HL-60/S4 (cell line): ENCODE data around the gene MTA1.

Experiments
- in situ Hi-C: fragments of 300-500 bp; cut with MboI; formaldehyde crosslinking; loops from 2 replicates; pipeline ENCODE4 v1.14.3; 2022; ENCODE audit warnings: low sequenced_read_pairs

MTA1 gene

DNA sequence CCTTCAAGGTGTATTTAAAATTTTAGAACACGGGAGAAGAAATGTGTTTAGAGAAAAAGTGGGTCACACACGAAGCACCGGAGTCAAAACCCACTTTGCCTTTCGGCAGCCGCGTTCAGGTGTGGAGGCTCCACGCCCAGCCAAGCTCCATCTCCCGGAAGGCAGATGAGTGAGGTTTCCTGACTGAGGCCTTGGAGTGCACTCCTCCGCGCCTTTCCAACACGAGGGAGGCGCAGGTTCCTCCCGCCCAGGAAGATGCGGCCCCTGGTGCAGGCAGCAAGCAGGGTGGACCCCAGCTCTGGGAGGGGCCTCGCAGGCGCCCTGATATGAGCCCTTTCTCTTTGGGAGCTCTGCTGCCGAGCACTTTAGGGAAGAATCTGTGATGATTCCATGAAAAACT lies 22.5 kb downstream of the MTA1 start:
- in situ Hi-C loops, result loop anchor here (10.0 kb wide), 1 partner anchor 67 kb away; no protein-coding TSS in a partner anchor

DNA sequence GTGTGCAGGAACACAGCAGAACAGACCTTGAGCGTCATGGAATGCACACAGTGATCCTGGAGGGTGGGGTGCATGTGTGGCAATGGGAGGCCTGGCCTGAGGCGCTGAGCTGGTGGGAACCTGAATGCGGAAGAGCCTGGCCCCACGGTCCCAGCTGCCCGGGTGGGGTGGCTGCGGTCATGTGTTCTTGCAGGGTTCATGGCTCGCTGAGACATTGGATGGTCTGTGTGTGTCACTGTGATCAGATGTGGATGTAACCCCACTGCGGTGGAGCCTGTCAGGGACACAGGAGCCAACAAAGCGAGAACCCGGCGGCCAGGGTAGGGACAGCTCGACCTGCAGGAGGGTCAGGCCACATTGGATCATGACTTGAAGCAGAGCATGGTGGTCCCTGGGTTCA lies 23.2 kb downstream of the MTA1 start:
- in situ Hi-C loops, result loop anchor here (10.0 kb wide), 1 partner anchor 68 kb away; no protein-coding TSS in a partner anchor

DNA sequence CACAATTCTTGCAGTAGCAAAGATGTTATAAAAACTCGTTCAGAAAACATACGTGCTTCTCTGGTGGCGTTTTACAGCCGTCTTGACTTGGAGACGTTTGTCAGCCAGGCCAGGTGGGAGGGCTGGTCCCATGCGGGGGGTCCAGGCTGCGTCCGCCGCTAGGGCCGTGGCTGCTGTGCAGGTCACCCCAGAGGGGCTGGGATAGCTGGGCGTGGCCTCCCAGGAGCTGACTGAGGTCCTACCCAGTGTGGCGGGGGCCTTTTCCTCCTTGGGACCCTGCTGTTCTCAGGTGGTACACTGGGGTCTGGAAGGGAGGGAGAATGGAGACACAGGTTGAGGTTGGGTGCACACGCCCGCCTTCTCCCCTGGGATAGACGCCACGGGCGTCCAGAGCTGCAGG lies 25.2 kb downstream of the MTA1 start:
- in situ Hi-C loops, result loop anchor here (10.0 kb wide), 1 partner anchor 70 kb away; no protein-coding TSS in a partner anchor

DNA sequence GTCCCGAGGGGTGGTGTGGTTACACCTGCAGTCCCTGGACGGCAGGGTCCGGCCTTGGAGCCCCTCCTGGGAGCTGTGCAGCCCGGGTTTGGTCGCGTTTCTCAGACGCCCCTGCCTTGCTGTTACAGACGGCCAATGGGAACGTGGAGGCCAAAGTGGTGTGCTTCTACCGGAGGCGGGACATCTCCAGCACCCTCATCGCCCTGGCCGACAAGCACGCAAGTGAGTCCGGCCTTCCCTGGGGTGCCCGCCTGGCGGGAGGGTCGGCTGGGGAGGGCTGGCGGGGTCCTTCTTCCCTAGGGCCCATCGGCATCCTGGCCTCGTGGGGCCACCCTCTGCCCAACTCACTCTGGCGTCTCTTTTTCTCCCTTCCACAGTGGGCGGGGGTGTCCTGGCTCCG lies 25.7 kb downstream of the MTA1 start:
- in situ Hi-C loops, result loop anchor here (10.0 kb wide), 1 partner anchor 70 kb away; no protein-coding TSS in a partner anchor

DNA sequence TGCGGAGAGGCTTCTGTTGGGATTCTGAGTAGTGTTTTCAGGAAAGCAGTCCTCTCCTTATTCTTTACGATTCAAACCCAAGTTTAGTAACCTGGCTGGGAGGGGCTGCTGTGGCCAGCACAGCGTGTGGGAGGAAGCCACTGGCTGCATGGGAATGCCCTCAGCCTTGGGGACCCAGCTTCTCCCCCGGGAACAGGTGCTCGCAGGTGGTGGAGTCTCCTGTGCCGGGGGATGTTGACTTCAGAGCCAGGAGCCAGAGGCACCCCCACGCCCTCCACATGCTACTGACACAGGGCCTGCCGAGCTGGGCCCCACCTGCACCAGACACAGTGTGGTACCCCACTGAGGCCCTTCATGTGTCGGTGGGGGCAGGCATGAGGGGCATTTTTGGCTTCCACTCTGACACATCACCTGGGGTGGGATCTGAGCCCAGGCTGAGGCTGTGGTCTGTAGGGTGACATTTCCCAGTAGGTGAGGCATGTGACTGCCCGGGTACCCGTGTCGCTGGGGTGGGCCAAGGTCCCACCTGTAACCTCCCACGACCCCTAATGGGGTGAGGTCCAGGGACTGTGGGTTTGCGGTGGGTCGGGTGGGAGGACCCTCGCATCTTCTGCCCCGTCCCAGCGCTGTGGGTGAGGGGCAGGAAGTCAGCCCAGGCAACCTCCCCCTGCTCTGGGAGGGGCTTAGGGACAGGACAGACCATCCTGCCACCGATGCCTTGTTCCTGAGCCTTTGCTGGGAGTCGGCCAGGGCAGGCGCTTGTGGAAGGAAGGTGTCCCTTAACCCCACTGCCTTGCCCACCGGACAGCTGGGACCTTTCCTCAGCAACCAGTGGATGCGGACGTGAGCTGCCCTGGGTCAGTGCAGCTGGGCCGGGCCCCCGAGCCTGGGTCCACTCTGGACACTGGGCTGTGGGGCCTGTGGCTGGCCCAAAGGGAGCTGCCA lies 26.5 kb downstream of the MTA1 start:
- in situ Hi-C loops, result loop anchor here (10.0 kb wide), 1 partner anchor 71 kb away; no protein-coding TSS in a partner anchor

DNA sequence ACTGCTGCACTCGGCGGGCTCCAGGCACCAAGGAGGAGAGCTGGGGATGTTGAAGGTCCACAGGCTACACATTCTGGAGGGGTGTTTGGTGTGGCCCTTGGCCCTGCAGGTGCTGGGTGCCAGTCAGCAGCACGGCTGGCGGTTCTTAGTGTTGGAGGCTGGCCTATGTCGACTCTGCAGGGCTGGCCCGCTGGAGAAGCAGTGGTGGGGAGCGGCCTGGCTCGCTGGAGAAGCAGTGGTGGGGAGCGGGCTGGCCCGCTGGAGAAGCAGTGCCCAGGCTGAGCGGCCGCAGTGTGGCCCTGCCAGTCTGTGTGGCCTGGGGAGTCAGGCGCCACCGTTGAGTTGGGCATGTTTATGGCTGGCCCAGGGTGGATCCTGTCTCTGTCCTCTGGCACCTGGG lies 27.3 kb downstream of the MTA1 start:
- in situ Hi-C loops, result loop anchor here (10.0 kb wide), 1 partner anchor 72 kb away; no protein-coding TSS in a partner anchor

DNA sequence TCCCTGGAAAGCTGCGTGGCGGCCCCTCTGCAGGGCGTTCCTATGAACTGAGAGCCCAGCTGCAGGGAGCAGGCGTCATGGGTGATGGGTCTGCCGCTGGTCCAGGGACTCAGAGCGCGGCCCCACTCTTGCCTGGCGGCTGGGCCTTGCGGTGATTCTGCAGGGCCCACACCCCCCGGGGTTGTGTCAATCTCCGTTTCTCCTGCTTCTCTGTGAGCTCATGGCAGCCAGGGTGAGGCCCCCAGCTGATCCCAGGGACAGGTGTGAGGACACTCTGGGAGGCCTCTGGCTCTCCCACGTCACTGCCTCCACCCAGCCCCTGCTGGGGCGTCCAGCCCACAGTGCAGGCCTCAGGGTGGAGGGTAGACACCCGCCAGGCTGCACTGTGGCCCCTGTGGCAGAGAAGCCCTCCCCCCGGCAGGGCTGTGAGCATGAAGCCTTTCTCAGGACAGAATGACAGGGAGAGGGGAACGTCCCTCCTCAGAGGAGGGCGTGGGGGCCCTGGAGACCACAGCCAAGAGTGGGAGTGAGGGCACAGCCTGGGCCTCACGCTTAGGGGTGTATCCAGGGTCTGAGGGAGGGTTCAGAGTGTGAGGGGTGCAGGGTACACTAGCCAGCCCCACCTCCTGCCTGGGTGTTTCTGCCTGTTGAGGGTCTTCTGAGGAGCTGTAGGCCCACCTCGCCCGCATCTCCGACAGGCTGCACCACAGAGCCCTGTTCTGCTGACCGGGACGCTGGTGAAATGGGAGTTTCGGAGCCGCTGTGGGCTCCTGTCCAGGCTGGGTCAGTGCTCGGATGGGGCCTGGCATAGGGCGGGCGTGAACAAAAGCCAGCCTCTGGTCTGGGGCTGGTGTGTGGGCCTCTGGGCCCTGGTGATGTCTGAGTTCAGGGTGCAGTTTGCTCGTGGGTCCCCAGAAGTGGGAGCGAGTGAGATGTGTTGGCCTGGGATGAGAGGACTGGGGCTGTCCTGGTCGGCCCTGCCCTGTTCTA lies 28.3 kb downstream of the MTA1 start:
- in situ Hi-C loops, result loop anchor here (10.0 kb wide), 1 partner anchor 73 kb away; no protein-coding TSS in a partner anchor

DNA sequence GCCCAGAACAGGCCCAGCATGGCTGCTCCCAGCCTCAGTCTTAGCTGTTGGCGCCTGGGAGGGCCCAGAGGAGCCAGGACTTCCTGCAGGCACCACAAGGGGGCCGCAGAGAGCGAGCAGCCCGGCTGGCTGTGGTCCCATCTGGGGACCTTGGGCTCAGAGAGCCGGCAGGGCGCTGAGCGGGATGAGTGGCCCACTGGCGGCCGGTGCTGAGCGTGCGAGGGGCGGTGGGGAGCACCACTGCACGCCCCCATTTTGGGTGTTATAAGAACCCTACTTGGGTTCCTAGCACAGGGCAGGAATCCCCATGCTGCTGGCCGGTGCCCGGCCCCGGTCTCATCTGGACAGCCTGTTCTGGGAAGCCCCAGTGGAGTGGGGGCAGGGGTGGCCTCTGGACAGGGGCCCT lies 29.1 kb downstream of the MTA1 start:
- in situ Hi-C loops, result loop anchor here (10.0 kb wide), 1 partner anchor 74 kb away; no protein-coding TSS in a partner anchor

DNA sequence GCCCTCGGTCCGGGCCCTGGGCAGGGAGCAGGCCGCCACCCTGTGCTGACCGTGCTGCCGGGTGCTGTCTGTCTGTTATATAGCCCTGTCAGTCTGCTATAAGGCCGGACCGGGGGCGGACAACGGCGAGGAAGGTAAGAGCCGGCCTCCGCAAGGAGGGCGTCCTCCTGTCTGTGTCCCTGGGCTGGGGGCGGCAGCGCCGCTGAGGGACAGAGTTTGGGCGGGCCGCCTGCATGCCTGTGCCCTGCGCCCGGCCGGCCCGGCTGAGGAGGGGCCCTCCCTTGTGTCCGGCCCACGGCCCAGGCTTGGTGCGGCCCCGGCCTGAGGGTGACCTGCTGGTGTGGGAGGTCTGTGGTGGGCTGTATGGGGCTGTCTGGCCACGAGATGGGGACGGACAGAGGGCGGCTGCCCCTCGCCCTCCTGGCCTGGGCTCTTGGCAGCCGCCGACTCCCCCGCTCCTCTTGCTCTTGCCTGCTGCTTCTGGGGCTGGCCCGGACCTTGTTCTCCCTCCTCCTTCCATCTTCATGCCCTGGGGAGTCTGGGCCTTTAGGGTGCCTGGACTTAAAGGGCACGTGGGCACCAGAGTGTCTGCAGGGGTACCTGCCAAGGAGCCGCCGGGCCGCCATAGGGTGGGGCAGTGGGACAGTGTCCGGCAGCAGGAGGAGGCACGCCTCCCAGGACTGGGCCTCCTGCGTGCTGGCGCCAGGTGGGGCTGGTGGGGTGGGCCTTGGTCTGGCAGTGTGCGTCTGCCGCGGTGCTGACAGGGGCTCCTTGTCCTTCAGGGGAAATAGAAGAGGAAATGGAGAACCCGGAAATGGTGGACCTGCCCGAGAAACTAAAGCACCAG lies 29.9 kb downstream of the MTA1 start:
- in situ Hi-C loops, result loop anchor here (10.0 kb wide), 1 partner anchor 75 kb away; no protein-coding TSS in a partner anchor

DNA sequence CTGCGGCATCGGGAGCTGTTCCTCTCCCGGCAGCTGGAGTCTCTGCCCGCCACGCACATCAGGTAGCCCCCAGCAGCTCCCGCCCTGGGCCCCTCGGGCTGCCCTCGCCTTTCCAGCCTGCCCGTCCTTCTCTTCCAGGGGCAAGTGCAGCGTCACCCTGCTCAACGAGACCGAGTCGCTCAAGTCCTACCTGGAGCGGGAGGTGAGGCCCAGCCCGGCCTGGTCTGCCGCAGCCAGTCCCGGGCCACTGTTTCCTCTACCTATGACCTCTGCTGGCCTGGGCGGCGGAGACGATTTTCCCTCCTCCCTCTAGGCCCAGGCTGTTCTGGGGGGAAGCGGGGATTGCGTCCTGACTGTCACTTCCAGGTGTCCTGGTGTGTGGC lies 30.5 kb downstream of the MTA1 start:
- in situ Hi-C loops, result no loop called here

DNA sequence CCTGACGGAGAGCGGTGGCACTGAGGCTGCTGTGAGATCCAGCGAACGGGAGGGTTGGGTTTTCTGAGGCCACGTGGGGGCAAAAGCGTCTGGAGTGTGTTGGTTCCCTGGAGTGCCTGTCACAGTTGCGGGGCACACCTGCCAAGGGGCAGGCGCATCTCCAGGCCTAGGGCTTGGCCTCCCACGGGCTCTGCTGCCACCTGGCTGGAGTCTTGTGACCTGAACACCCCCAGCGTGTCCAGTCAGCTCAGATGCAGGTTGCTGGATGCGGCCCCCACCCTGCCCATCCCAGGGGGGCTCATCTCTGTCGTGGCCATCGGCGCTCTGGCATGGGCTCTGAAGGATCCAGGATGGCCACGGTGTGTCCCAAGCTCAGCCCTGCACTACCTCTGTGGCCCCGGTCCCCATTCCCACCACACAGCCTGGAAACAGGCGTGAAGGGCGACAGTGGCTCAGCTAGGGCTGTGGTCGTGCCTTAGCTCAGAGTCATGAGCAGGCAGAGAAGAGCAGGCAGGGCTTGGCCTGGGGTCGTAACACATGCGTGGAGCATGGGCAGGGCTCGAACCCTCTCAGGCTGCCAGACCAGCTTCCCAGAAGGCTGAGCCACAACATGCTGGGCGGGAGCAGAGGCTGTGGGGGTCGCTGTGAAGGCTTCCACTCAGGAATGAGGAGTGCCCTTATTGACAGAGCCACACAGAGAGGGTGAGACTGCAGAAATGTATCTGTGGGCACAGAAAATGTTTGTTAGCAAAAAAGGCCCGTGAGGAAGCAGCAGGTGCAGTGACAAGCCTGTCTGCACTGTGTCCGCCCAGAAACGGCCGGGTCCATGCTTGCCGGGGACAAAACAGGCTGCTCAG lies 31.5 kb downstream of the MTA1 start:
- in situ Hi-C loops, result no loop called here

DNA sequence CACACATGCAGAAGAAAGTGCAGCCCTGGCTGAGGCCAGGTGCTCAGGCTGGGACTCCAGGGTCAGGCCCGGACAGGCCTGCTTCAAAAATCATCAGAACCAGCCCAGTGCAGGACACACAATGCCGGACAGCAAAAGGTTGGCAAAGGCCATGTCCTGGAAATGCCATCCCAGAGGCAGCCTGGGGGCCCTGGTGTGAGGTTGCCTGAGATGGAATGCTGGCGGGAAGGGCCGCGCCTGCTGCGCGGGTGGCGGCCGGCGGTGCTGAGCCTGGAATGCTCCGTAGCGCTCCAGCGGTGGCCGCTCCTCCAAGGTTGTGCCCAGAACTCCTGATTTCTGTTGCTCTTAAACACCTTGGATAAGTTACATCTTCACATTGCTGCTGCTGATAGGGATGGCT lies 33.3 kb downstream of the MTA1 start:
- in situ Hi-C loops, result no loop called here

DNA sequence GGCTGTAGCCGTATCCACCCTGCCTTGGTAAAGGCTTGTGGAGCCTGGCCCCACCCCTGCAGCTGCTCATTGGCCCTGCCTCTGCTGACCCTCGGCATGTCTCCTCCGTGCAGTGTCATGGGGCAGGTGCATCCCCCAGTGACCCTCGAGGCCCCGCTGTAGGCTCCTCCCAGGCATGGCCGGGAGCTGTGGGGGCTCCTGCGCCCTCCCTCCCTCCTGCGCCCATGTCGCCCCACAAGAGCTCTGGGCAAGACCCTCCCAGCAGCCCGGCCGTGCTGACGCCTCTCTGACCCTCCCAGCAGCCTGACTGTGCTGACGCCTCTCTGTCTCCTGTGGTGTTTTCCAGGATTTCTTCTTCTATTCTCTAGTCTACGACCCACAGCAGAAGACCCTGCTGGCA lies 34.2 kb downstream of the MTA1 start:
- in situ Hi-C loops, result no loop called here

DNA sequence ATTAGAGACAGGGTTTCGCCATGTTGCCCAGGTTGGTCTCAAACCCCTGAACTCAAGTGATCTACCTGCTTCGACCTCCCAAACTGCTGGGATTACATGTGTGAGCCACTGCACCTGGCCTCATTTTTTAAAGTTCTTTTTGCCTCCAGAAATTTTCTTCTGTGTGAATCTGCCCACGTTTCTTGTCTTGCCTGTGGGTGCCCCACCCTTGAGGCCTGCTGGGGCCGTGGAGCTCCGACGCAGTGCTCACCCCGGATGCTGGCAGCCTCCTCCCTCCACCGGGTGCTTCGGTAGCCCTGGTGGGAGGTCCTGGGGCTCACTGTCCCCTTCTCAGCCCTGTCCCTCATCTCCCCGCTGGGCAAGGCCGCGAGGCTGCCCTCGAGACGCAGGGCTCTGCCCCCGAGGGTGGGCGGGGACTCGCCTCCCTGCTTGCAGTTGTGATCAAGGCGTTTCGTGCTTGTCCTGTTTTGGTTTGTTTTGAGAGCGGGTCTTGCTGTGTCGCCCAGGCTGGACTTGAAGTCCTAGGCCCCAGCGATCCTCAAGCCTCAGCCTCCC lies 35.5 kb downstream of the MTA1 start:
- in situ Hi-C loops, result no loop called here

DNA sequence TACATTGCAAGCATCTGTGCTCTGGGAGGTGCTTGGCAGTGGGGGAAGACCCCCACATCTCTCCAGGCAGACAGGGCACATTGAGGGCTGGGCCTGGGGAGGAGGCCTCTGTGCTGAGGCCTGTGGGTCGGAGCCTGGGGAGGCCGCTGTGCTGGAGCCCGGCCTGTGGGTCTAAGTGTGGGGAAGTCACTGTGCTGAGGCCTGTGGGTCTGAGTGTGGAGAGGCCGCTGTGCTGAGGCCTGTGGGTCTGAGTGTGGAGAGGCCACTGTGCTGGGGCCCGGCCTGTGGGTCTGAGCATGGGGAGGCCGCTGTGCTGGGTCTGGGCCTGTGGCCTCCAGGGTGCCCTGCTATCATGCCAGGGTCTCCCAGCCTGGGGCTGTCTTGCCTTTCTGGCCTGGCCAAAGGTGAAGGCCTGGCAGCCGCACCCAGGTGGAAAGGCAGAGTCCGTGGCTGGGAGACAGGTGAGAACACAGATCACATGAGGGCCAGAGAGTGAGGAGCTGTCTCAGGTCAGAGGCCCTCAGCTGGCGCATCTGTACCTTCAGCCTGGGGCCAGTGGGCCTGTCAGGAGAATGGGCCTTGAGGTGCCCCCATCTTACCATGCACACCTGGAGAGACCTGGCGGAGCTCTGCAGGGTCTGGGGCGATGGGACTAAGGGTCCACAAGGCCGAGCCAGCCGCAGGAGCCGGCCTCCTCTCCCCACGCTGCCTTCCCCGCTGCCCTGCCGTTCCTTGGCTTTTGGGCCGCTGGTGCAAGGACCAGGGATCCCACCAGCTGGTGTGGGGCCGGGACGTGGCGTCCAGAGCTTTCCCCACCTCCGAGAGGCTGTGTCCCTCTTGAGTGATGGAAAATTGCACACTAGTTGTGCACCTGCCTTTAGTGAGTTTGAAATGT lies 36.4 kb downstream of the MTA1 start:
- in situ Hi-C loops, result no loop called here

DNA sequence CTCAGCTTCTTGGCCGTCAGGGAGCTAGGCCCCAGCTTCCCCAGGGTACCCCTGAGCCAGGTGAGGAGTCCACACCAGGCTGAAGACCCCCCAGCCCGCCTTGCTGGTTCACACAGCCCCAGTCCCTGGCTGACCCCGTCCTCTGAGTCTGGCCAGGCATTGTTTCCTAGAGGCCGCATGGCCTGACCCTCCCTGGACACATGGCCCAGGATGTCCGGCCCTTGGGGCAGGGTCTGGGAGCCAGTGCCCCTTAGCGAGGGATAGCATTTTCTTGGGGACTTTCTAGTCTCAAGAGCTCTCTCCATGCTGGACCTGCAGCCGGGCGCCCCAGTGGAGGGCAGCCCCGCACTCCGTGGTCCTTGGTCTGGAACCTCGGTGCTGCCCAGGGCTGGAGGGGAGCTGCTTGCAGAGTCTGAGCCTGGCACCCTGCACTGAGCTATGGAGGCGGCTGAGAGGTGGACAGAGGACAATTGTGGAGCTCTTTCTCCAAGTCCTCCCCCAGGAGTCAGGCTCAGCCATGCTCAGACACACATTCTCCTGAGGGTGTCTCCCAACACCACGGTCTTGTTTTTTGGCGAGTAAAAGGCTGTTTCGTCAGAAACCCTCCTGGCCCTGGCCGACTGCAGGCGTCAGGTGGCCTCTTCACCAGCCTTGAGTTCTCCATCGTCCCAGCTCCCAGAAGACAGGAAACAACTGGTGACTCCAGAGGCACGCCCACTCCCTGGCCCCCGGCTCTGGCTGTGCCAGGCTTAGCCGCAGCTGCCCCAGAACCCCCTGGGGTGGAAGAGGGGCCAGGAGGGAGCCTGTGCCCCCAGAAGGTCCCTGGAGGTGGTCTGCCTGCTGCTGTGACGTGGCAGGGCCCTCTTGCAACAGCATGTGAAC lies 37.4 kb downstream of the MTA1 start:
- in situ Hi-C loops, result no loop called here

DNA sequence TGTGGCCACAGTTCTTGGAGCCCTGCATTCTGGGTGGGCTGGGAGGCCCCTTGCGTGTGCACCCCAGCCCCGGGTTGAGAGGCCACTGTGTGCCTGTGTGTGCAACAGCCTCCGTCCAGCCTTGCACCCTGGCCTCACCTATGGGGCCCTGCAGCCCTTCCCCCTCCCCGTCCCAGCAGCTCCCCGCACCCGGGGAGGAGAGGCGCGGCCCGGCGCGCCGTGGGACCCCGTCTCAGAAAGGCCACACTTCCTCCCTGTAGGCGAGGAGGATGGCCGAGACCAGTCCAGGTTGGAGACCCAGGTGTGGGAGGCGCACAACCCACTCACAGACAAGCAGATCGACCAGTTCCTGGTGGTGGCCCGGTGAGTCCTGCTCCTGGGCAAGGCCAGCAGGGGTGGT lies 38.4 kb downstream of the MTA1 start:
- in situ Hi-C loops, result no loop called here
